IMR-90 (cell line): Measurements from ENCODE around the gene BSPH1. TPM values are rescaled to one million over a fixed set of nuclear protein-coding genes. Genes with fewer than 3 reads are reported as not detected.

ENCODE experiments used
- ATAC-seq: fragments of 200-7000 bp; cut with Tn5 transposase; 2 replicates; pipeline ENCODE4 v1.9.1; 2020; ENCODE audit warnings: low read depth, mild to moderate bottlenecking, moderate library complexity
- BruUV-seq: library from RNA; stranded (reverse); fragments of 400-500 nt; replicated peaks from 2 replicates; lab custom pipeline; 2021; lab: Mats Ljungman, UMichigan
- CTCF ChIA-PET: fragments of 300-600 bp; formaldehyde crosslinking; extraction: SDS; loops from one replicate; lab custom pipeline; 2021; ENCODE audit warnings: antibody characterized with exemption; lab: Yijun Ruan, JAX
- POLR2A ChIA-PET: fragments of 300-600 bp; sonication (Branson Sonifier 250); formaldehyde crosslinking; loops from one replicate; lab custom pipeline; 2022; ENCODE audit warnings: antibody characterized with exemption; ENCODE audit not compliant: unreplicated experiment; lab: Charles Lee
- DNase-seq: peaks from one replicate; pipeline ENCODE4 v3.0.0; 2013
- H2AFZ ChIP-seq: replicated peaks from 2 replicates; pipeline ENCODE3; 2013; ENCODE audit warnings: low read length, mild to moderate bottlenecking; ENCODE audit not compliant: poor library complexity
- H2AK5ac ChIP-seq: 2 replicates; pipeline ENCODE4 v1.6.1; 2013; ENCODE audit warnings: low read depth, low read length, inconsistent platforms
- H2AK9ac ChIP-seq: replicated peaks from 2 replicates; pipeline ENCODE3; 2013; ENCODE audit warnings: mild to moderate bottlenecking, low read depth, low read length, moderate library complexity; ENCODE audit not compliant: poor library complexity
- H2BK120ac ChIP-seq: 2 replicates; pipeline ENCODE4 v1.6.1; 2013; ENCODE audit warnings: low read depth, low read length, inconsistent platforms
- H2BK15ac ChIP-seq: 3 replicates; pipeline ENCODE4 v1.6.1; 2013; ENCODE audit warnings: low read depth, low read length, inconsistent platforms
- H2BK20ac ChIP-seq: 2 replicates; pipeline ENCODE4 v1.6.1; 2013; ENCODE audit warnings: low read depth, mild to moderate bottlenecking, inconsistent platforms, low read length, moderate library complexity
- H2BK5ac ChIP-seq: 2 replicates; pipeline ENCODE4 v1.6.1; 2013; ENCODE audit warnings: mild to moderate bottlenecking, low read depth, low read length, inconsistent platforms; ENCODE audit not compliant: poor library complexity, severe bottlenecking
- H3K14ac ChIP-seq: replicated peaks from 2 replicates; pipeline ENCODE4 v1.6.1; 2013; ENCODE audit warnings: low read depth, low read length, inconsistent platforms
- H3K18ac ChIP-seq: 2 replicates; pipeline ENCODE4 v1.6.1; 2013; ENCODE audit warnings: low read depth, low read length, control low read depth
- H3K23ac ChIP-seq: 2 replicates; pipeline ENCODE4 v1.6.1; 2013; ENCODE audit warnings: low read depth, low read length, inconsistent platforms
- H3K27ac ChIP-seq: 2 replicates; pipeline ENCODE4 v1.5.1; 2013; ENCODE audit warnings: mild to moderate bottlenecking, control low read depth, low read length; ENCODE audit not compliant: insufficient read depth
- H3K27me3 ChIP-seq: 2 replicates; pipeline ENCODE4 v1.6.1; 2013; ENCODE audit warnings: low read length; ENCODE audit not compliant: control insufficient read depth, insufficient read depth
- H3K36me3 ChIP-seq: 2 replicates; pipeline ENCODE4 v1.6.1; 2013; ENCODE audit warnings: low read length, mixed read lengths; ENCODE audit not compliant: control insufficient read depth, insufficient read depth
- H3K4ac ChIP-seq: 2 replicates; pipeline ENCODE4 v1.6.1; 2013; ENCODE audit warnings: low read depth, low read length, inconsistent platforms
- H3K4me1 ChIP-seq: 2 replicates; pipeline ENCODE4 v1.6.1; 2013; ENCODE audit warnings: low read length, mixed read lengths; ENCODE audit not compliant: control insufficient read depth, insufficient read depth
- H3K4me2 ChIP-seq: 2 replicates; pipeline ENCODE4 v1.6.1; 2013; ENCODE audit warnings: low read depth, mild to moderate bottlenecking, control low read depth, low read length, moderate library complexity
- H3K4me3 ChIP-seq: 2 replicates; pipeline ENCODE4 v1.5.1; 2013; ENCODE audit warnings: low read depth, mild to moderate bottlenecking, control low read depth, low read length, moderate library complexity; ENCODE audit not compliant: insufficient read depth
- H3K56ac ChIP-seq: 2 replicates; pipeline ENCODE4 v1.6.1; 2013; ENCODE audit warnings: low read length, inconsistent platforms; ENCODE audit not compliant: insufficient read depth; ENCODE audit errors: extremely low read depth
- H3K79me1 ChIP-seq, 2 experiments: 2 replicates each; pipeline ENCODE4 v1.6.1; 2013; ENCODE audit warnings: low read length in 2 of 2, inconsistent platforms in 1 of 2, low read depth in 1 of 2
- H3K9ac ChIP-seq: 2 replicates; pipeline ENCODE4 v1.6.1; 2013; ENCODE audit warnings: low read depth, low read length, control low read depth
- H3K9me1 ChIP-seq: 2 replicates; pipeline ENCODE4 v1.6.1; 2013; ENCODE audit warnings: low read length, inconsistent platforms; ENCODE audit not compliant: insufficient read depth
- H3K9me3 ChIP-seq: 2 replicates; pipeline ENCODE4 v1.6.1; 2013; ENCODE audit warnings: low read length; ENCODE audit not compliant: control insufficient read depth, insufficient read depth
- H4K20me1 ChIP-seq: 2 replicates; pipeline ENCODE4 v1.6.1; 2013; ENCODE audit warnings: low read length, inconsistent platforms; ENCODE audit not compliant: insufficient read depth
- H4K5ac ChIP-seq: 2 replicates; pipeline ENCODE4 v1.6.1; 2013; ENCODE audit warnings: mild to moderate bottlenecking, low read depth, low read length, control low read depth
- H4K8ac ChIP-seq, 2 experiments: 2 replicates each; pipeline ENCODE4 v1.6.1; 2013; ENCODE audit warnings: low read depth in 2 of 2, low read length in 2 of 2, control low read depth in 1 of 2, inconsistent platforms in 1 of 2
- H4K91ac ChIP-seq: 2 replicates; pipeline ENCODE4 v1.6.1; 2013; ENCODE audit warnings: low read depth, low read length, inconsistent platforms; ENCODE audit not compliant: insufficient read depth
- CEBPB ChIP-seq: IDR thresholded peaks from 2 replicates; pipeline ENCODE4 v1.6.1; 2012; ENCODE audit warnings: low read depth, low read length, improper control_type of control experiment
- CHD1 ChIP-seq: IDR thresholded peaks from 2 replicates; pipeline ENCODE4 v1.6.1; 2012; ENCODE audit warnings: low read depth, low read length, improper control_type of control experiment
- MAFK ChIP-seq: IDR thresholded peaks from 2 replicates; pipeline ENCODE4 v1.6.1; 2012; ENCODE audit warnings: low read depth, low read length, improper control_type of control experiment
- MXI1 ChIP-seq: IDR thresholded peaks from 2 replicates; pipeline ENCODE4 v1.6.1; 2012; ENCODE audit warnings: low read depth, mild to moderate bottlenecking, low read length, moderate library complexity, borderline replicate concordance
- POLR2A ChIP-seq: IDR thresholded peaks from 2 replicates; pipeline ENCODE4 v1.6.1; 2012; ENCODE audit warnings: mild to moderate bottlenecking, low read depth, low read length
- RAD21 ChIP-seq: IDR thresholded peaks from 2 replicates; pipeline ENCODE4 v1.6.1; 2012; ENCODE audit warnings: low read length, improper control_type of control experiment
- RCOR1 ChIP-seq: IDR thresholded peaks from 2 replicates; pipeline ENCODE4 v1.6.1; 2012; ENCODE audit warnings: mild to moderate bottlenecking, low read length, improper control_type of control experiment; ENCODE audit not compliant: insufficient replicate concordance
- WGBS, 2 experiments: methylation state at CpG; one replicate each; pipeline versions ENCODE4 v1.1.5 to v1.1.7; 2013; ENCODE audit warnings: missing lambda C conversion rate in 2 of 2; ENCODE audit not compliant: insufficient read length in 1 of 2; ENCODE audit errors: extremely low coverage in 2 of 2; 5-methylcytosine and 5-hydroxymethylcytosine counted together
- dilution Hi-C: fragments of 300-500 bp; cut with HindIII; formaldehyde crosslinking; loops from one replicate; pipeline ENCODE4 v1.14.3; 2018; ENCODE audit warnings: low sequenced_read_pairs; ENCODE audit not compliant: unreplicated experiment
- in situ Hi-C: fragments of 300-500 bp; cut with MboI; formaldehyde crosslinking; loops from 3 replicates; pipeline ENCODE4 v1.14.3; 2019; ENCODE audit warnings: low sequenced_read_pairs, inconsistent platforms, mixed read lengths
- intact Hi-C: fragments of 100-400 bp; cut with micrococcal nuclease; formaldehyde crosslinking; loops from 2 replicates; pipeline ENCODE4 v1.10.0; 2022
- polyA plus RNA-seq, 3 experiments: library from polyadenylated mRNA; depleted of rRNA; stranded (reverse); fragments of >200 nt; gene quantifications; 2 replicates each; pipeline ENCODE4 v1.2.3, GENCODE V29; 2012; ENCODE audit warnings: low replicate concordance in 1 of 3
- total RNA-seq: library from RNA; depleted of rRNA; stranded (reverse); fragments of >200 nt; gene quantifications from 2 replicates; pipeline ENCODE4 v1.2.3, GENCODE V29; 2012
- TF ChIP-seq, protein P1 (sequence below): fragments of 150-350 bp; IDR thresholded peaks from 2 replicates; pipeline ENCODE4 v1.6.1; 2016; ENCODE audit warnings: low read depth, mild to moderate bottlenecking, low read length, moderate library complexity, borderline replicate concordance
- TF ChIP-seq, protein P2 (sequence below): fragments of 150-350 bp; IDR thresholded peaks from 2 replicates; pipeline ENCODE4 v1.6.1; 2017; ENCODE audit warnings: mild to moderate bottlenecking, antibody characterized with exemption, low read length, low read depth

The BSPH1 gene
- total and polyA plus RNA-seq, 2 of the 4 experiments (the other 2 are of a cell fraction): not detected

DNA sequence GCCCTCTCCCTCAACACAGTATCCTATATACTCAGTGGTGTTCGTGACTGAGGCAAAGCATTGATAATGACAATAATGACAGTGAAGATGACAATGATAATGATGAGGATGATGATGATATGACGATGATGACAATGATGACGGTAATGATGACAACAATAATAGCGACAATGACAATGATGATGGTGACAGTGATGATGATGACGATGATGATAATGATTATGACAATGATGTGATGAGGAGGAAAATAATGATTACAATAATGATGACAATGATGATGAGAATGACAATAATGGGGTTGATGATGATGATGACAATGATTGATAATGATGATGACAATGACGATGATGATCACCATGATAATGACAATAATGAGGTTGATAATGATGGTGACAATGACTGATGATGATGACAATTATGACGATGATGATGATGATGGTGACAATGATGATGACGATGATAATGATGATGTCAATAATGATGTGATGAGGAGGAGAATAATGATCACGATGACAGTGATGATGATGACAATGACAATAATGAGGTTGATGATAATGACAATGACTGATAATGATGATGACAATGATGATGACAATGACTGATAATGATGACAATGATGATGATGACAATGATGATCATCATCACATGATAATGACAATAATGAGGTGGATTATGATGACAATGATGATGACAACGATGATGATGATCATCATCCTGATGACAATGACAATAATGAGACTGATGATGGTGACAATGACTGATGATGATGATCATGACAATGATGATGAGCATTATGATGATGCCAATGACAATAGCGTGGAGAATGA lies 19.2 kb upstream of the BSPH1 start:
- no TSS peak for BruUV-seq
- no peak overlapping the region for H2AK5ac ChIP-seq
- DNase-seq (no peak), ATAC-seq (no peak)
- H3K9ac ChIP-seq: no peak overlapping the region
- no peaks in the 10 kb centered on the region for H3K4me1 ChIP-seq
- H3K9me1 ChIP-seq: no peaks in the 10 kb centered on the region
- no peak overlapping the region for H3K18ac ChIP-seq
- dilution Hi-C loops: no loop called here
- no peak overlapping the region for H4K91ac ChIP-seq
- no peaks in the 10 kb centered on the region for H3K9me3 ChIP-seq
- no peak overlapping the region for H3K56ac ChIP-seq
- TF ChIP-seq POLR2A (no peak), RAD21 (no peak), MAFK (no peak), RCOR1 (no peak), CEBPB (no peak), MXI1 (no peak), CHD1 (no peak)
- TF ChIP-seq, protein P1, sequence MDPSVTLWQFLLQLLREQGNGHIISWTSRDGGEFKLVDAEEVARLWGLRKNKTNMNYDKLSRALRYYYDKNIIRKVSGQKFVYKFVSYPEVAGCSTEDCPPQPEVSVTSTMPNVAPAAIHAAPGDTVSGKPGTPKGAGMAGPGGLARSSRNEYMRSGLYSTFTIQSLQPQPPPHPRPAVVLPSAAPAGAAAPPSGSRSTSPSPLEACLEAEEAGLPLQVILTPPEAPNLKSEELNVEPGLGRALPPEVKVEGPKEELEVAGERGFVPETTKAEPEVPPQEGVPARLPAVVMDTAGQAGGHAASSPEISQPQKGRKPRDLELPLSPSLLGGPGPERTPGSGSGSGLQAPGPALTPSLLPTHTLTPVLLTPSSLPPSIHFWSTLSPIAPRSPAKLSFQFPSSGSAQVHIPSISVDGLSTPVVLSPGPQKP: no peak
- TF ChIP-seq, protein P2, sequence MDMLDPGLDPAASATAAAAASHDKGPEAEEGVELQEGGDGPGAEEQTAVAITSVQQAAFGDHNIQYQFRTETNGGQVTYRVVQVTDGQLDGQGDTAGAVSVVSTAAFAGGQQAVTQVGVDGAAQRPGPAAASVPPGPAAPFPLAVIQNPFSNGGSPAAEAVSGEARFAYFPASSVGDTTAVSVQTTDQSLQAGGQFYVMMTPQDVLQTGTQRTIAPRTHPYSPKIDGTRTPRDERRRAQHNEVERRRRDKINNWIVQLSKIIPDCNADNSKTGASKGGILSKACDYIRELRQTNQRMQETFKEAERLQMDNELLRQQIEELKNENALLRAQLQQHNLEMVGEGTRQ: no peak
- POLR2A ChIA-PET: no interaction called here
- no peak overlapping the region for H3K23ac ChIP-seq
- H2BK5ac ChIP-seq: no peak overlapping the region
- H2BK20ac ChIP-seq: no peak overlapping the region
- H2AFZ ChIP-seq: no peak overlapping the region
- H2AK9ac ChIP-seq: no peak overlapping the region
- H3K4me2 ChIP-seq: no peak overlapping the region
- no peak overlapping the region for H4K8ac ChIP-seq
- no peaks in the 10 kb centered on the region for H4K20me1 ChIP-seq
- H3K79me1 ChIP-seq: no peaks in the 10 kb centered on the region
- H2BK15ac ChIP-seq: no peak overlapping the region
- no peaks in the 10 kb centered on the region for H3K27me3 ChIP-seq
- no peak overlapping the region for H3K27ac ChIP-seq
- no peak overlapping the region for H3K4ac ChIP-seq
- intact Hi-C loops: no loop called here
- 84% methylated on average over 9 of the region's 11 CpGs; no CpG with 5 or more reads in 1 of the 2 experiments for WGBS, 2 experiments
- no peak overlapping the region for H3K4me3 ChIP-seq
- in situ Hi-C loops: no loop called here
- CTCF ChIA-PET: no interaction called here
- no peak overlapping the region for H2BK120ac ChIP-seq
- no peaks in the 10 kb centered on the region for H3K36me3 ChIP-seq
- H4K5ac ChIP-seq: no peak overlapping the region
- H3K14ac ChIP-seq: no peak overlapping the region
